Sigmoid colon (tissue), 4 donors: Measurements from ENCODE around the gene SLC35F2.
"Not testable (repeated sequence)": the region's sequence is repeated elsewhere in the genome, so short reads cannot be mapped to it uniquely, and the experiment has no call there.

ENCODE experiments used
- CTCF ChIP-seq, 4 experiments: fragments of 450-650 bp in 3 of 4; fragments of 200-600 bp in 1 of 4; IDR thresholded peaks; one replicate each; pipeline ENCODE4 v1.5.1; 2016 to 2019; ENCODE audit warnings: antibody characterized with exemption in 4 of 4, mild to moderate bottlenecking in 3 of 4, moderate library complexity in 2 of 4
- POLR2A ChIP-seq, 2 donors: fragments of 450-650 bp; IDR thresholded peaks; one replicate each; pipeline ENCODE4 v1.6.1; 2016; ENCODE audit warnings: antibody characterized with exemption in 2 of 2, mild to moderate bottlenecking in 2 of 2, moderate library complexity in 2 of 2
- POLR2AphosphoS5 ChIP-seq, 4 donors: sonication (generic); formaldehyde crosslinking; IDR thresholded peaks; one replicate each; pipeline ENCODE4 v1.6.1; 2017; ENCODE audit warnings: antibody characterized with exemption in 4 of 4

GRCh38 chr11:107881471-107881870 lies 22.9 kb upstream of the SLC35F2 start:
- not testable (repeated sequence) for TF ChIP-seq POLR2A, CTCF, POLR2AphosphoS5 (IDR thresholded peaks at IDR 0.05)
